GM12874 (cell line): ENCODE measurements around the gene ADAM8.

Experiments
- TF ChIP-seq, protein P1 (sequence below): IDR thresholded peaks from 2 replicates; pipeline ENCODE4 v1.5.1; 2011; ENCODE audit warnings: low read depth, mild to moderate bottlenecking, control low read depth, low read length, moderate library complexity; ENCODE audit not compliant: insufficient read depth

ADAM8 gene

DNA sequence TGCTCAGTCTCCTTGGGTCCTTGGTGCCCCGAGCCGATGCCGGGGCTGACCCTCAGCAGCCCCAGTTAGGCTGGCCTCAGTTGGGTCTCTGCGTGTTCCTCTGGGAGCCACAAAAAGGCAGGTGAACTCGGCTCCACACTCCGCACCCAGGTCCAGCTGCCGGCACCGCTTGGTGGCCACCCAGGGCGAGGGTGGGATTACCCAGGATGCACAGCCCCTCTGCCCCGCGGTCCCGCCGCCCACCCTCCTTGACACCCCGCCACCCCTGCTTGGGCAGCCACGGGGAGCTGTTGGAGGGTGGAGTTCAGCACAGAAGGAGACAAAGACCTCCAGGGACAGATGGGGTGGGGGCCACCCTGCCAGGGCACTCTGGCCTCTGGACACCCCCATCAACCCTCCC lies 21.3 kb downstream of the ADAM8 start:
- TF ChIP-seq, protein P1, sequence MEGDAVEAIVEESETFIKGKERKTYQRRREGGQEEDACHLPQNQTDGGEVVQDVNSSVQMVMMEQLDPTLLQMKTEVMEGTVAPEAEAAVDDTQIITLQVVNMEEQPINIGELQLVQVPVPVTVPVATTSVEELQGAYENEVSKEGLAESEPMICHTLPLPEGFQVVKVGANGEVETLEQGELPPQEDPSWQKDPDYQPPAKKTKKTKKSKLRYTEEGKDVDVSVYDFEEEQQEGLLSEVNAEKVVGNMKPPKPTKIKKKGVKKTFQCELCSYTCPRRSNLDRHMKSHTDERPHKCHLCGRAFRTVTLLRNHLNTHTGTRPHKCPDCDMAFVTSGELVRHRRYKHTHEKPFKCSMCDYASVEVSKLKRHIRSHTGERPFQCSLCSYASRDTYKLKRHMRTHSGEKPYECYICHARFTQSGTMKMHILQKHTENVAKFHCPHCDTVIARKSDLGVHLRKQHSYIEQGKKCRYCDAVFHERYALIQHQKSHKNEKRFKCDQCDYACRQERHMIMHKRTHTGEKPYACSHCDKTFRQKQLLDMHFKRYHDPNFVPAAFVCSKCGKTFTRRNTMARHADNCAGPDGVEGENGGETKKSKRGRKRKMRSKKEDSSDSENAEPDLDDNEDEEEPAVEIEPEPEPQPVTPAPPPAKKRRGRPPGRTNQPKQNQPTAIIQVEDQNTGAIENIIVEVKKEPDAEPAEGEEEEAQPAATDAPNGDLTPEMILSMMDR = no peak

DNA sequence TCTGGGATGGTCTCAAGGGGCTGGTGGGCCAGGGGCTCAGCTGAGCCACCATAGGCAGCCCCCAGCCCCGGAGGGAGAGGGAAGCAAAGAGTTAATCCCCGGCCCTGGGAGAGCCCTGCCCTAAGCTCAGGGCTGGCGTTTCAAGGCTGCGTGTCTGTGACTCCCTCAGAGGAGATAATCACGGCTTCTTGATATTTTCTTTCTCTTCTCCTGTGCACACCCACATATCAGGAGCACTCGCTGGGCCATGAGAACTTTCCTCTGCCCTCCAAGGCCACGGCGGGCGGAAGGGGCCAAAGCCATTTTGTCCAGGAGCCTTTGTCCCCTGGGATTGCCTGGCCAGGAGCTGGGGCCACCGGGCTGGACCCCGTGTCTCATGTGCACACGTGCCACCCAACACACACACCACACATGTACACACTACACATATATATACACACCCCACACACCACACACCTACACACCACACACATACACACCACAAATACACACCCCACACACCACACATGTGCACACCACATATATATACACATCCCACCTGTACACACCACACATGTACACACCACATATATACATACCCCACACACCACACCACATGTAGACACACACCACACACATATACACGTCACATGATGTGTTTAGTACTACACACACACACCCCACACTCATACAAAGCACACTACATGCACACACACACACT lies 22.1 kb downstream of the ADAM8 start:
- TF ChIP-seq, protein P1 = no peak

DNA sequence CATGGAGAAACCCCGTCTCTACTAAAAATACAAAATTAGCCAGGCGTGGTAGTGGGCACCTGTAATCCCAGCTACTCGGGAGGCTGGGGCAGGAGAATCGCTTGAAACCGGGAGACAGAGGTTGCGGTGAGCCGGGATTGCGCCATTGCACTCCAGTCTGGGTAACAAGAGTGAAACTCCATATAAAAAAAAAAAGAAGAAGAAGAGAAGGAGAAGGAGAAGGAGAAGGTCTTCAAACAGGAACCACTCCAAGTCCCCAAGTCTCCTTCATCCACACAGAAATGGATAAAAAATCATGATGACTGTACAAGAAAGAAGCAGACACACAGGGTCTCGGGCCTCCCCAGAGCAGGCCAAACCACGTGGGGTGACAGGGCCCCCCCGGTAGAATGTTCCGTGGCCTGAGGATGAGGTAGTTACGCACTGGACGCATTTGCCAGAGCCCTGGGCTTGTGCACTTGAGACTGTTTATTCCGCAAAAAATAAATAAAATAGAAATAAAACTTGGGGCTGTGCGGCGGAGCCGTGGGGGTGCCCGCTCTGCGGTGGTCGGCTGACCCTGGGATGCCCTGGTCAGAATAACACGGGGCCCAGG lies 23.2 kb downstream of the ADAM8 start:
- TF ChIP-seq, protein P1 = no peak

DNA sequence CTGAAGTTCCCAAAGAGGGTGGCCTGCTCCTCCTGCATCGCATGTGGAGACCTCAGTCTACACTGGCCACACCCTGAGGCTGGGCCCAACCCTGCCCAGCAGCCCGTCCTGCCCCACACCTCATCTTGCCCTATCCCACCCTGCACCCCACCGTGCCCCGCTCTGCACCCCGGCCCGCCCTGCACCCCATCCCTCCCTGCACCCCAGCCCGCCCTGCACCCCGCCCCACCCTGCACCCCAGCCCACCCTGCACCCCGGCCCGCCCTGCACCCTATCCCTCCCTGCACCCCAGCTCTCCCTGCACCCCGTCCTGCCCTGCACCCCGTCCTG lies 24.5 kb downstream of the ADAM8 start:
- TF ChIP-seq, protein P1 = no peak

DNA sequence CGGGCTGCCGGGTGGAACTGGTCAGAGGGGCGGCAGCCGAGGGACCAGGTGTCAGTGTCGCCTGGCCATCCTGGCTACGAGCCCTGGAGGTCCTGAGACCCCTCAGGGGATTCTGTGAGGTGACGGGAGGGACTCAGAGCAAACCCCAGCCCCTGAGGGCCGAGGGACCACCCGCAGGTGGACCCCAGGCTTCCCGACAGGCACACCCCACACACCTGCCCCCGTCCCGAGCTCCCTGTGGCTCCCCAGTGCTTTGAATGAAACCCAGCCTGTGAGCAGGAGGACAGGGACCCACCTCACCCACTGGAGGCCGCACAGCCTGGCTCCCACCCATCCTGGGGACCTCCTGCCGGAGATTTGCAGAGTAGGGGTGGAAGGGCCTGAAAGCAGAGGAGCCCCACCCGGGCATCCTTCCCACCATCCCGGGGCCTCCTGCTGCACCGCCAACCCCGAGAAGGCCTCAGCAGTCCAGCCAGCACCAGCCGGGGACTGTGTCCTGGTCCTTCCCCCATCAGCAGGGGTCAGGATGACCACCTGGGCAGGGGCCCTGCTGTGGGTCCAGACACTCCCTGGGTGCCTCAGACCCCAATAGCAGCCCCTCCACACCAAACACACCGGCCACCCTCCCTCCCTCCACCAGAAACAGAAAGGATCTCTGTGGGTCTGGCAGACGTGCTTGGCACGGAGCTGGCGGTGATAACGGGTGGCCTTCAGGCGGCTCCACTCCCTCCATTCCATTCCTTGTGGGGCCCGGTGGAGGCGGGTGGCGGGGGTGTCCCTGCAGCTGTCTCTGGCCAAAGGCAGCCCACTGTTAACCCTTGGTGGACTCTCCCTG lies 25.1 kb downstream of the ADAM8 start:
- TF ChIP-seq, protein P1 = no peak

DNA sequence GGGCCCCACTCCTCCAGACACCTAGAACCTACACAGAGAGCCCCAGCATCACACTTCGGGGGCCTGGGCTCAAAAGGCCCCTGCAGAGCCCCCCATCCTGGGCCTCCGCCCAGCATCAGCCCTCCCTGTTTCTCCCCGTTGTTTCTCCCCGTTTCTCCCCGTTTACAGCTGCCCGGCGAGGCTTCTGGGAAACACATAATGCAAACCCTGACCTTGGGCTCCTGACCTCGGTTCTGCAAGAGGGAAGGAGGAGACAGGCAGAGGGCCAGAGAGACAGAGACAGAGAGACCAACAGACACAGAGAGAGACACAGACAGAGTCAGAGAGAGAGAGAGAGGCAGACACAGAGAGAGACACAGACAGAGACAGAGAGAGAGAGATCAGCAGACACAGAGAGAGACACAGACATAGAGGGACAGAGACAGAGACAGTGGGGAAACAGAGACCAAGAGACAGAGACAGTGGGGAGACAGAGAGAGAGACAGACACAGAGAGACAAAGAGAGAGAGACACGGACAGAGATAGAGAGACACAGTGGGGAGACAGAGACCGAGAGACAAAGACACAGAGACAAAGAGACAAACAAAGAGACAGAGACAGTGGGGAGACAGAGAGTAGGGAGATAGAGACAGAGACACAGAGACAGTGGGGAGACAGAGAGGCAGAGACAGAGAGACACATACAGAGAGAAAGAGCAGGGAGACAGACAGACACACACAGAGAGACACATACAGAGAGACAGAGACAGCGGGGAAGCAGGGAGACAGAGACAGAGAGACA lies 26.5 kb downstream of the ADAM8 start:
- TF ChIP-seq, protein P1 = no peak
